ENCODE data around the gene UNKL. TPM values are rescaled to one million over a fixed set of nuclear protein-coding genes. Genes with fewer than 3 reads are reported as not detected.
"Not testable (repeated sequence)": the region's sequence is repeated elsewhere in the genome, so short reads cannot be mapped to it uniquely, and the experiment has no call there.

The UNKL gene
- total RNA-seq, 1 donor from 2014 or later, result 30.7 TPM

DNA sequence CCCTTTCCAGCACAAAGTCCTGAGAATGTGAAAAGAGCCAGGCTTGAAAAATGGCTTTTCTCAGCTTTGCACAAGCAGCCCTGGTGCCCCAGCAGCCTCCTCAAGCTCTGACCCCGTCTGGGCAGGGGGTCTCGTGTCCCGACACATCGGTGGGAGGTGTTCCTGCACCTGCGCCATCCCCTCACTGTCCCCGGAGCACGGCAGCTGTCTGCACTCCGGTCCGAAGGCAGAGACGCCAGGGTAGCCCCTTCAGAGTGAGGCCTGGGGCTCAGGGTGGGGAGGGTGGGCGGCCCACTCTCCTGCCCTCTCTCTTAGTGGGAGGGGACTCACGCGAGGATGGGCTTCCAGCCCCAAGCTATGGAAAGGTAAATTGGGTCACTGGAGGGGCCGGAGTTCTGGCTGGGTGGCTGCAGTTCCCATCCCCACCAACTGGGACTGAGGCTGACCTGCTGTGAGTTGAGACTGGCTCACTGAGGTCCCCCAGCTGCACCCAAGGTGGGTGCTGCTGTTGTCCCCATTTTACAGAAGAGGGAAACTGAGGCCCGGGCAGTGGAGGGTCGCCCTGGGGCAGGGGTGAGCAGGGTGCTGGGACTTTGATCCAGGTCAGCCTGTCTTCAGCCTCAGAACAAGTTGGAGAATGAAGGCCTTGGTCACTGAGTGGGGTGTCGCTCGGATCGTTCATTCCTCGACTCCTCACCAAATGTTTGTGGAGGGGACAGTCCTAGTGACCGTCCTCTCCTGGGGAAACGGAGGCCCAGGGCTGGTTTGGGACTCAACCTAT is 83.4 kb downstream of the UNKL start:
- no peak for DNase-seq
- H3K4me3 Mint-ChIP-seq (ENCODE audit: unreplicated experiment), result no peak overlapping the region
- no peak overlapping the region for H3K27ac Mint-ChIP-seq (ENCODE audit: unreplicated experiment)
- TF ChIP-seq, protein P1, sequence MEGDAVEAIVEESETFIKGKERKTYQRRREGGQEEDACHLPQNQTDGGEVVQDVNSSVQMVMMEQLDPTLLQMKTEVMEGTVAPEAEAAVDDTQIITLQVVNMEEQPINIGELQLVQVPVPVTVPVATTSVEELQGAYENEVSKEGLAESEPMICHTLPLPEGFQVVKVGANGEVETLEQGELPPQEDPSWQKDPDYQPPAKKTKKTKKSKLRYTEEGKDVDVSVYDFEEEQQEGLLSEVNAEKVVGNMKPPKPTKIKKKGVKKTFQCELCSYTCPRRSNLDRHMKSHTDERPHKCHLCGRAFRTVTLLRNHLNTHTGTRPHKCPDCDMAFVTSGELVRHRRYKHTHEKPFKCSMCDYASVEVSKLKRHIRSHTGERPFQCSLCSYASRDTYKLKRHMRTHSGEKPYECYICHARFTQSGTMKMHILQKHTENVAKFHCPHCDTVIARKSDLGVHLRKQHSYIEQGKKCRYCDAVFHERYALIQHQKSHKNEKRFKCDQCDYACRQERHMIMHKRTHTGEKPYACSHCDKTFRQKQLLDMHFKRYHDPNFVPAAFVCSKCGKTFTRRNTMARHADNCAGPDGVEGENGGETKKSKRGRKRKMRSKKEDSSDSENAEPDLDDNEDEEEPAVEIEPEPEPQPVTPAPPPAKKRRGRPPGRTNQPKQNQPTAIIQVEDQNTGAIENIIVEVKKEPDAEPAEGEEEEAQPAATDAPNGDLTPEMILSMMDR (IDR thresholded peaks at IDR 0.05; ENCODE audit: partially characterized antibody, unreplicated experiment), result no peak
- peaks cover 4% of the 10 kb centered on the region for H3K9me3 Mint-ChIP-seq (ENCODE audit: unreplicated experiment)
- no peaks in the 10 kb centered on the region for H3K36me3 Mint-ChIP-seq (ENCODE audit: unreplicated experiment)
- H3K27me3 Mint-ChIP-seq (ENCODE audit: unreplicated experiment), result peaks cover 8% of the 10 kb centered on the region
- peaks cover 2% of the 10 kb centered on the region for H3K4me1 Mint-ChIP-seq (ENCODE audit: low read depth, unreplicated experiment)

GRCh38 chr16:1330260-1330914 is 84.1 kb downstream of the UNKL start:
- no peak overlapping the region for H3K27ac Mint-ChIP-seq (ENCODE audit: unreplicated experiment)

GRCh38 chr16:1328961-1329360 is 85.5 kb downstream of the UNKL start:
- H3K4me1 Mint-ChIP-seq (ENCODE audit: low read depth, unreplicated experiment); DNase-seq; H3K36me3 Mint-ChIP-seq (ENCODE audit: unreplicated experiment); H3K27ac Mint-ChIP-seq (ENCODE audit: unreplicated experiment); H3K9me3 Mint-ChIP-seq (ENCODE audit: unreplicated experiment); H3K27me3 Mint-ChIP-seq (ENCODE audit: unreplicated experiment); H3K4me3 Mint-ChIP-seq (ENCODE audit: unreplicated experiment): not testable (repeated sequence)

More at GRCh38 chr16:1330260-1330914, 84.1 kb downstream of the UNKL start:
- DNase-seq, result peak; percentile 46
- Mint-ChIP-seq H3K4me1 (ENCODE audit: low read depth, unreplicated experiment) (peaks cover 2% of the 10 kb centered on the region), H3K36me3 (ENCODE audit: unreplicated experiment) (no peaks in the 10 kb centered on the region), H3K9me3 (ENCODE audit: unreplicated experiment) (peaks cover 3% of the 10 kb centered on the region), H3K4me3 (ENCODE audit: unreplicated experiment) (no peak overlapping the region), H3K27me3 (ENCODE audit: unreplicated experiment) (peaks cover 8% of the 10 kb centered on the region)
- TF ChIP-seq, protein P1 (IDR thresholded peaks at IDR 0.05; ENCODE audit: partially characterized antibody, unreplicated experiment), result peak; percentile 75

DNA sequence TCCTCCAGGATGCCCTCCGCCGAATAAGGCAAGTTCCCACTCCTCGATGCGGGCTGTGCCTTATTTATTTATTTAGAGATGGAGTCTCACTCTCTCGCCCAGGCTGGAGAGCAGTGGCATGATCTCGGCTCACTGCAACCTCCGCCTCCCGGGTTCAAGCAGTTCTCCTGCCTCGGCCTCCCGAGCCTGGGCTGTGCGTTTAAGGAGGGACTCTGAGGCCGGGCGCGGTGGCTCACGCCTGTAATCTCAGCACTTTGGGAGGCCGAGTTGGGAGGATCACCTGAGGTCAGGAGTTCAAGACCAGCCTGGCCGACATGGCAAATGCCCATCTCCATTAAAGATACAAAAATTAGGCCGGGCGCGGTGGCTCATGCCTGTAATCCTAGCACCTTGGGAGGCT is 86.4 kb downstream of the UNKL start:
- H3K36me3 Mint-ChIP-seq (ENCODE audit: unreplicated experiment); H3K27me3 Mint-ChIP-seq (ENCODE audit: unreplicated experiment); H3K9me3 Mint-ChIP-seq (ENCODE audit: unreplicated experiment); H3K4me1 Mint-ChIP-seq (ENCODE audit: low read depth, unreplicated experiment); H3K4me3 Mint-ChIP-seq (ENCODE audit: unreplicated experiment); H3K27ac Mint-ChIP-seq (ENCODE audit: unreplicated experiment); DNase-seq: not testable (repeated sequence)

DNA sequence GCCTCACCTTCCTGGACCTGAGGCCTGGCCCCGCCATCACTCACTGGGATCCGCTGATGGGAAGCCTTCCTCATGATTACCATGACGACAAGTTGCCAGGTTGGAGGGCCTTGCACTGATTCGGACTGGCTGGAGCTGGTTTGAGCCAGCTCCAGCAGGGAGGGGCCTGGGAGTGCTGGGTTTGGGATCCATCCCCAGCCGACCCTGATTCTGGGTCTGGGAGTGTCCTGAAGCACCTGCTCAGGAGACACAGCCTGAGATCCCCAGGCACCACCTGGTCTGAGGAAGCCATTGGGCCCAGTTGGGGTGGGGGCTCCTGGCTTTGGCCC is 86.9 kb downstream of the UNKL start:
- peaks cover 6% of the 10 kb centered on the region for H3K9me3 Mint-ChIP-seq (ENCODE audit: unreplicated experiment)
- no peak overlapping the region for H3K4me3 Mint-ChIP-seq (ENCODE audit: unreplicated experiment)
- H3K27ac Mint-ChIP-seq (ENCODE audit: unreplicated experiment), result no peak overlapping the region
- peaks cover 6% of the 10 kb centered on the region for H3K27me3 Mint-ChIP-seq (ENCODE audit: unreplicated experiment)
- H3K36me3 Mint-ChIP-seq (ENCODE audit: unreplicated experiment), result no peaks in the 10 kb centered on the region
- no peak for DNase-seq
- TF ChIP-seq, protein P1 (IDR thresholded peaks at IDR 0.05; ENCODE audit: partially characterized antibody, unreplicated experiment), result no peak
- H3K4me1 Mint-ChIP-seq (ENCODE audit: low read depth, unreplicated experiment), result no peaks in the 10 kb centered on the region
